K562 (cell line): ENCODE measurements around the gene CIB1. TPM values are rescaled to one million over a fixed set of nuclear protein-coding genes. Genes with fewer than 3 reads are reported as not detected.
A peak's percentile ranks its signal among the peaks of the same experiment; 100 is the strongest.

ENCODE experiments used
- ATF1 ChIP-seq, 2 experiments: fragments of 450-650 bp in 1 of 2; IDR thresholded peaks; 2 replicates each; pipeline ENCODE4 v1.6.1; 2016; ENCODE audit warnings: missing compliant biosample characterization in 1 of 2, missing genetic modification characterization in 1 of 2
- ATF3 ChIP-seq, 2 experiments: fragments of 450-650 bp in 1 of 2; sonication (generic) in 1 of 2; formaldehyde crosslinking in 1 of 2; IDR thresholded peaks in 1 of 2; conservative IDR thresholded peaks in 1 of 2; 2 replicates each; pipeline versions ENCODE4 v1.6.1 to v1.8.1; 2016 to 2023; ENCODE audit warnings: mild to moderate bottlenecking in 2 of 2, moderate library complexity in 2 of 2, inconsistent platforms in 1 of 2, missing genetic modification reagents in 1 of 2
- BRD4 ChIP-seq: fragments of 200-600 bp; sonication (generic); IDR thresholded peaks from 2 replicates; pipeline ENCODE4 v1.6.1; 2017; ENCODE audit warnings: inconsistent platforms
- CEBPG ChIP-seq, 3 experiments: fragments of 200-800 bp in 1 of 3; sonication (Bioruptor generic) in 1 of 3; sonication (generic) in 1 of 3; formaldehyde crosslinking in 1 of 3; IDR thresholded peaks in 2 of 3; conservative IDR thresholded peaks in 1 of 3; 2 replicates each; pipeline versions ENCODE4 v1.6.1 to v1.8.0; 2016 to 2022; ENCODE audit warnings: missing compliant biosample characterization in 2 of 3, missing genetic modification characterization in 2 of 3, mild to moderate bottlenecking in 1 of 3, missing genetic modification reagents in 1 of 3
- CREB1 ChIP-seq, 2 experiments: sonication (generic) in 1 of 2; formaldehyde crosslinking in 1 of 2; IDR thresholded peaks; 2 replicates each; pipeline versions ENCODE4 v1.6.1 to v1.8.0; 2012 to 2022; ENCODE audit warnings: inconsistent platforms in 1 of 2, mild to moderate bottlenecking in 1 of 2, missing genetic modification reagents in 1 of 2, moderate library complexity in 1 of 2
- ELF4 ChIP-seq: fragments of 450-650 bp; formaldehyde crosslinking; IDR thresholded peaks from 2 replicates; pipeline ENCODE4 v1.4.0; 2022; ENCODE audit warnings: missing genetic modification characterization
- HDAC2 ChIP-seq: fragments of 450-650 bp; IDR thresholded peaks from 2 replicates; pipeline ENCODE4 v1.6.1; 2016; ENCODE audit warnings: mild to moderate bottlenecking
- HDAC8 ChIP-seq: fragments of 450-650 bp; IDR thresholded peaks from 2 replicates; pipeline ENCODE4 v1.6.1; 2016; ENCODE audit warnings: mild to moderate bottlenecking, missing genetic modification characterization, moderate library complexity, missing compliant biosample characterization
- HNRNPLL ChIP-seq: fragments of 200-400 bp; formaldehyde crosslinking; IDR thresholded peaks from 2 replicates; pipeline ENCODE4 v1.6.1; 2017; ENCODE audit warnings: low read length, low read depth, mild to moderate bottlenecking; ENCODE audit not compliant: poor library complexity, severe bottlenecking
- KLF16 ChIP-seq: IDR thresholded peaks from 2 replicates; pipeline ENCODE4 v1.6.1; 2016; ENCODE audit warnings: antibody characterized with exemption
- LCOR ChIP-seq: sonication (generic); formaldehyde crosslinking; IDR thresholded peaks from 2 replicates; pipeline ENCODE4 v1.8.0; 2022; ENCODE audit warnings: mild to moderate bottlenecking, missing genetic modification reagents
- MAFF ChIP-seq: IDR thresholded peaks from 2 replicates; pipeline ENCODE4 v1.6.1; 2012; ENCODE audit warnings: low read length, improper control_type of control experiment
- NFRKB ChIP-seq: fragments of 450-650 bp; IDR thresholded peaks from 2 replicates; pipeline ENCODE4 v1.6.1; 2016; ENCODE audit warnings: low read depth
- SP1 ChIP-seq: sonication (generic); formaldehyde crosslinking; IDR thresholded peaks from 2 replicates; pipeline ENCODE4 v1.8.1; 2022; ENCODE audit warnings: mild to moderate bottlenecking, missing genetic modification reagents
- STAG1 ChIP-seq: sonication (generic); formaldehyde crosslinking; IDR thresholded peaks from 2 replicates; pipeline ENCODE4 v1.5.0; 2020; ENCODE audit warnings: missing genetic modification reagents, borderline replicate concordance
- TAF1 ChIP-seq: IDR thresholded peaks from 2 replicates; pipeline ENCODE4 v1.6.1; 2011; ENCODE audit warnings: mild to moderate bottlenecking, low read length, moderate library complexity; ENCODE audit not compliant: insufficient read depth, control insufficient read depth, severe bottlenecking; ENCODE audit errors: extremely low read depth
- TAF7 ChIP-seq: fragments of 450-650 bp; IDR thresholded peaks from 2 replicates; pipeline ENCODE4 v1.6.1; 2016; ENCODE audit warnings: missing genetic modification characterization, missing compliant biosample characterization
- TAL1 ChIP-seq: fragments of 450-650 bp; IDR thresholded peaks from 2 replicates; pipeline ENCODE4 v1.6.1; 2016; ENCODE audit warnings: mild to moderate bottlenecking
- TEAD1 ChIP-seq, 2 experiments: fragments of 450-650 bp in 1 of 2; sonication (generic) in 1 of 2; formaldehyde crosslinking; IDR thresholded peaks; 2 replicates each; pipeline versions ENCODE4 v1.4.0 to v1.8.0; 2020 to 2022; ENCODE audit warnings: mild to moderate bottlenecking in 2 of 2, missing genetic modification reagents in 1 of 2
- ZBTB26 ChIP-seq: fragments of 450-650 bp; formaldehyde crosslinking; IDR thresholded peaks from 2 replicates; pipeline ENCODE4 v1.4.0; 2022; ENCODE audit warnings: missing genetic modification characterization
- ZBTB8A ChIP-seq: fragments of 450-650 bp; IDR thresholded peaks from 2 replicates; pipeline ENCODE4 v1.6.1; 2018; ENCODE audit warnings: mild to moderate bottlenecking, moderate library complexity; ENCODE audit not compliant: partially characterized antibody
- ZKSCAN1 ChIP-seq: fragments of 150-350 bp; IDR thresholded peaks from 2 replicates; pipeline ENCODE4 v1.6.1; 2016; ENCODE audit warnings: low read depth, low read length
- ZNF23 ChIP-seq: fragments of 250-450 bp; sonication (Bioruptor Pico); IDR thresholded peaks from 2 replicates; pipeline ENCODE4 v1.4.0; 2020; ENCODE audit warnings: mild to moderate bottlenecking
- ZNF324 ChIP-seq: fragments of 250-450 bp; sonication (Bioruptor Pico); IDR thresholded peaks from 2 replicates; pipeline ENCODE4 v1.4.0; 2020; ENCODE audit warnings: mild to moderate bottlenecking
- ZNF431 ChIP-seq: sonication (generic); formaldehyde crosslinking; IDR thresholded peaks from 2 replicates; pipeline ENCODE4 v1.8.0; 2022; ENCODE audit warnings: mild to moderate bottlenecking, missing genetic modification reagents
- ZNF766 ChIP-seq: fragments of 200-800 bp; sonication (Bioruptor generic); conservative IDR thresholded peaks from 2 replicates; pipeline ENCODE4 v1.6.1; 2016; ENCODE audit warnings: missing genetic modification characterization, missing compliant biosample characterization
- ZSCAN29 ChIP-seq: fragments of 450-650 bp; IDR thresholded peaks from 2 replicates; pipeline ENCODE4 v1.6.1; 2017
- polyA plus RNA-seq, 8 experiments: library from polyadenylated mRNA; depleted of rRNA in 4 of 8; stranded (reverse) in 5 of 8; unstranded in 3 of 8; fragments of >200 nt; fragmentation: Nextera tagmentation in 2 of 8; fragmentation: Illumina TruSeq in 1 of 8; extraction: Ambion mirVana in 2 of 8; extraction: Trizol in 1 of 8; gene quantifications; 2 replicates each; pipeline versions ENCODE4 v1.2.1 to v1.2.3, GENCODE V29; 2011 to 2014; ENCODE audit warnings: inconsistent platforms in 1 of 8, missing spikeins in 1 of 8
- total RNA-seq, 7 experiments: library from RNA; depleted of rRNA in 6 of 7; stranded (reverse); fragments of >200 nt in 6 of 7; fragmentation: Illumina TruSeq in 2 of 7; extraction: Trizol in 2 of 7; gene quantifications; 2 replicates each; pipeline versions ENCODE4 v1.2.1 to v1.2.3, GENCODE V29; 2011 to 2021; ENCODE audit warnings: low replicate concordance in 1 of 7

CIB1 gene
- total and polyA plus RNA-seq, 9 of the 15 experiments (the other 6 are each of a cell fraction or from before 2014, with no cell fraction given) = 14.9 to 136 (median 64.5) TPM

DNA sequence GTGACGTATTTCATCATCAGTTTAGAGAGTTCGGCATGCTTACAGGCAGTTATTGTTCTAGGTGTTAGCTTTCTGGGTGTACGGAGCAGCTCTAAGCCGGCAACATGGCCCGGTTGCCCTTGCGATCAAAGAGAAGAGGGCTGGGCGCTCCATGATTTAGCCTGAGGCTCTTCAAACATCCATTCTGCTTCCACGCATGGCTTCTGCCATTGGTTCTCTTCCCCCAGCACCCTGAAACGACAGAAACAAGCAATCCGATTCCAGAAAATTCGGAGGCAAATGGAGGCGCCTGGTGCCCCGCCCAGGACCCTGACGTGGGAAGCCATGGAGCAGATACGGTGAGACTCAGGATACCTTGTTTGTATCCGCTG, 32.3 kb upstream of the CIB1 start (continued):
- TF ChIP-seq CREB1 (IDR thresholded peaks at IDR 0.05) = no peak
- 0 out of 2 replicates have a peak, but pooled peaks have one; percentile 7 for TF ChIP-seq CREB1 (CRISPR knock-in tag; IDR thresholded peaks at IDR 0.05)
- TF ChIP-seq HDAC8 (tag) = 0 out of 2 replicates have a peak, but pooled peaks have one; percentile 3
- peak; percentile 54 for TF ChIP-seq SP1 (CRISPR knock-in tag)
- no peak for TF ChIP-seq KLF16
- TF ChIP-seq STAG1 = no peak
- 0 out of 2 replicates have a peak, but pooled peaks have one; percentile 5 for TF ChIP-seq LCOR
- TF ChIP-seq CEBPG (CRISPR knock-in tag; IDR thresholded peaks at IDR 0.05) = no peak
- peak; percentile 11 to 47; a peak in 1 of 4 replicates for TF ChIP-seq CEBPG (tag; conservative IDR thresholded peaks at IDR 0.05 in 1 of 2, IDR thresholded peaks at IDR 0.05 in 1 of 2)
- TF ChIP-seq TAF7 = no peak
- TF ChIP-seq ZBTB26 (CRISPR knock-in tag) = no peak
- peak; percentile 4 for TF ChIP-seq TAF1
- no peak for TF ChIP-seq ZNF23 (CRISPR knock-in tag)
- peak; percentile 79 for TF ChIP-seq ATF3 (IDR thresholded peaks at IDR 0.05)
- no peak for TF ChIP-seq ATF3 (CRISPR knock-in tag; conservative IDR thresholded peaks at IDR 0.05)
- peak; percentile 64; the same call in 1 of the 2 replicates for TF ChIP-seq BRD4
- TF ChIP-seq HNRNPLL = peak; percentile 47
- no peak for TF ChIP-seq ZBTB8A
- no peak for TF ChIP-seq ELF4
- no peak for TF ChIP-seq ZNF766 (CRISPR knock-in tag)
- 0 out of 2 replicates have a peak, but pooled peaks have one; percentile 14 for TF ChIP-seq ZNF324 (CRISPR knock-in tag)
- 0 out of 2 replicates have a peak, but pooled peaks have one; percentile 47 for TF ChIP-seq ZNF431 (CRISPR knock-in tag)
- TF ChIP-seq ZKSCAN1 = 0 out of 2 replicates have a peak, but pooled peaks have one; percentile 26
- TF ChIP-seq HDAC2 = 0 out of 2 replicates have a peak, but pooled peaks have one; percentile 4
- no peak for TF ChIP-seq ATF1 (CRISPR knock-in tag; IDR thresholded peaks at IDR 0.05)
- TF ChIP-seq ATF1 (tag; IDR thresholded peaks at IDR 0.05) = 0 out of 2 replicates have a peak, but pooled peaks have one; percentile 6
- TF ChIP-seq MAFF = 0 out of 2 replicates have a peak, but pooled peaks have one; percentile 1
- peak; percentile 92 for TF ChIP-seq ZSCAN29
- TF ChIP-seq TEAD1 (CRISPR knock-in tag; IDR thresholded peaks at IDR 0.05) = peak in 1 of 2 experiments; percentile 14; a peak in 1 of 4 replicates
- TF ChIP-seq TAL1 = no peak
- 0 out of 2 replicates have a peak, but pooled peaks have one; percentile 1 for TF ChIP-seq NFRKB
